Lower lobe of right lung (tissue), 2 donors: Measurements from ENCODE around the gene SAG. TPM values are rescaled to one million over a fixed set of nuclear protein-coding genes. Genes with fewer than 3 reads are reported as not detected.

Experiments used
- ATAC-seq, 2 donors: fragments of 200-7000 bp; cut with Tn5 transposase; one replicate each; pipeline ENCODE4 v1.9.1; 2020 to 2022; ENCODE audit warnings: mild to moderate bottlenecking in 2 of 2, moderate library complexity in 2 of 2
- DNase-seq: peaks from one replicate; pipeline ENCODE4 v3.0.0-alpha.2; 2020
- H3K27ac ChIP-seq: fragments of 200-600 bp; one replicate; pipeline ENCODE4 v1.8.0; 2022
- H3K27me3 ChIP-seq: fragments of 200-600 bp; one replicate; pipeline ENCODE4 v1.8.0; 2022; ENCODE audit warnings: low read depth
- H3K36me3 ChIP-seq: fragments of 200-600 bp; one replicate; pipeline ENCODE4 v1.8.0; 2022; ENCODE audit warnings: mild to moderate bottlenecking
- H3K4me1 ChIP-seq: fragments of 200-600 bp; one replicate; pipeline ENCODE4 v1.8.0; 2022
- H3K4me3 ChIP-seq: fragments of 200-600 bp; one replicate; pipeline ENCODE4 v1.8.0; 2022; ENCODE audit warnings: mild to moderate bottlenecking
- H3K9me3 ChIP-seq: fragments of 200-600 bp; one replicate; pipeline ENCODE4 v1.8.0; 2022
- intact Hi-C: fragments of 100-400 bp; cut with DNase I; formaldehyde crosslinking; loops from one replicate; pipeline ENCODE4 v1.11.0; 2022
- total RNA-seq: library from RNA; stranded (reverse); fragmentation: NEBNext Ultra II Directional; extraction: Animal tissue kit (Norgen Biotek cat#: 25700); gene quantifications from one replicate; pipeline ENCODE4 v1.2.1, GENCODE V29; 2021
- TF ChIP-seq, protein P1 (sequence below): fragments of 200-600 bp; IDR thresholded peaks from one replicate; pipeline ENCODE4 v1.8.0; 2022; ENCODE audit warnings: antibody characterized with exemption, mild to moderate bottlenecking
- donor health status: DM: no; HTN: yes; CAD: no; lungs with severe emphysema.

Gene SAG
- total RNA-seq, 1 donor from 2014 or later = not detected

DNA sequence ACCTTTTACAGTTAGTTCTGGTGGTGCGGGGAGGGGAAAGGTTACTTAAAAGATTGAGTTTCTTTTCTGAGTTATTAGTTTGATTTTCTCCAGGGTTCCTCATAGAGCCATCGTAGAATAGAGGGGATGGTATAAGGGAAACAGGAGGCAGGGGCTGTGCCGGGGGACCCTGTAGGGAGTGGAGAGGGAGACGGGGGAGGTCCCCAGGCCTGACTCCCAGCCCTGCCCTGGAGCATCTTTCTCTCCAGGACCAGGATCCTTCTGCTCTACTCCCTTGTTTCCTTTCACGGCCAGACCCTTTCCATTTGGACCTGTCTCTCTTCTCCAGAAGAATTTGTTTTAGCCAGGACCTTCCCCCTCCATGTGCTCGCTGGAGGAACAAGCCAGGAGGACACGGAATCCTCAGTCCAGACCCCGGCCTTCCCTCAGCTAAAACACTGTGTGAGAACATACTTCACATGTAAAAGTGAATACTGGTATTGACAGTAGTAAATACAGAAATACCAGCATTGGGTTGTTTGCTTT is 82.0 kb downstream of the SAG start:
- TF ChIP-seq, protein P1, sequence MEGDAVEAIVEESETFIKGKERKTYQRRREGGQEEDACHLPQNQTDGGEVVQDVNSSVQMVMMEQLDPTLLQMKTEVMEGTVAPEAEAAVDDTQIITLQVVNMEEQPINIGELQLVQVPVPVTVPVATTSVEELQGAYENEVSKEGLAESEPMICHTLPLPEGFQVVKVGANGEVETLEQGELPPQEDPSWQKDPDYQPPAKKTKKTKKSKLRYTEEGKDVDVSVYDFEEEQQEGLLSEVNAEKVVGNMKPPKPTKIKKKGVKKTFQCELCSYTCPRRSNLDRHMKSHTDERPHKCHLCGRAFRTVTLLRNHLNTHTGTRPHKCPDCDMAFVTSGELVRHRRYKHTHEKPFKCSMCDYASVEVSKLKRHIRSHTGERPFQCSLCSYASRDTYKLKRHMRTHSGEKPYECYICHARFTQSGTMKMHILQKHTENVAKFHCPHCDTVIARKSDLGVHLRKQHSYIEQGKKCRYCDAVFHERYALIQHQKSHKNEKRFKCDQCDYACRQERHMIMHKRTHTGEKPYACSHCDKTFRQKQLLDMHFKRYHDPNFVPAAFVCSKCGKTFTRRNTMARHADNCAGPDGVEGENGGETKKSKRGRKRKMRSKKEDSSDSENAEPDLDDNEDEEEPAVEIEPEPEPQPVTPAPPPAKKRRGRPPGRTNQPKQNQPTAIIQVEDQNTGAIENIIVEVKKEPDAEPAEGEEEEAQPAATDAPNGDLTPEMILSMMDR = no peak
- DNase-seq (no peak), ATAC-seq (no peak)
- Histone ChIP-seq H3K4me3 (no peak overlapping the region), H3K36me3 (peaks cover 26% of the 10 kb centered on the region), H3K27me3 (no peaks in the 10 kb centered on the region), H3K9me3 (no peaks in the 10 kb centered on the region), H3K27ac (no peak overlapping the region), H3K4me1 (peaks cover 36% of the 10 kb centered on the region)
- intact Hi-C loops = no loop called here

DNA sequence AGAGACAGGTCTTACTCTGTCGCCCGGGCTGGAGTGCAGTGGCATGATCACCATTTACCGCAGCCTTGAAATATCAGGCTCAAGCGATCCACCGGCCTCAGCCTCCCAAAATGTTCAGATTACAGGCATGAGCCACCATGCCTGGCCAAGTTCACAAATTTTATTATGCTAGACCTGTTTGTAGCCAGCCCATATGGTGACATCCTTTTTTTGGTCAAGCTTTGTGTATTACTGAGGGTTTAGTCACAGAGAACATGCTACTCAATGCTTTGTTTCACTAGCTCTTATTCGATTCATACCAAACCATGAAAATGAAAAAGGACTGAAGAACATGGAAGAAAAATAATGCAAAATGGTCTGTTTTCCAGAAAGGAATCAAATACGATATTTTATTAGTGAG is 88.1 kb downstream of the SAG start:
- Histone ChIP-seq H3K9me3 (no peaks in the 10 kb centered on the region), H3K4me1 (no peaks in the 10 kb centered on the region), H3K36me3 (peaks cover 27% of the 10 kb centered on the region), H3K4me3 (no peak overlapping the region), H3K27ac (no peak overlapping the region), H3K27me3 (no peaks in the 10 kb centered on the region)
- DNase-seq (no peak), ATAC-seq (no peak)
- intact Hi-C loops = no loop called here
- TF ChIP-seq, protein P1 = no peak

Other genes starting within 250 kb of the SAG start
- gene INPP5D, start 247.5 kb upstream of the SAG start, total RNA-seq = 32.0 TPM
- gene ATG16L1, start 56.1 kb upstream of the SAG start, total RNA-seq = 21.4 TPM
- 69.3 TPM for gene DGKD, start 46.7 kb downstream of the SAG start, total RNA-seq